A549 (cell line): ENCODE data around the gene CTNS. TPM values are rescaled to one million over a fixed set of nuclear protein-coding genes. Genes with fewer than 3 reads are reported as not detected.

ENCODE experiments used
- ATAC-seq, 2 experiments: fragments of 200-7000 bp in 1 of 2; fragments of >200 bp in 1 of 2; cut with Nextera tagmentation in 1 of 2; cut with Tn5 transposase in 1 of 2; 3 replicates each; pipeline versions ENCODE4 v1.8.0 to v1.9.1; 2018 to 2020; ENCODE audit warnings: mild to moderate bottlenecking in 1 of 2, moderate library complexity in 1 of 2
- CTCF ChIA-PET: fragments of 300-600 bp; sonication (Branson Sonifier 250); formaldehyde crosslinking; extraction: SDS; loops from one replicate; lab custom pipeline; 2021; ENCODE audit warnings: antibody characterized with exemption, inconsistent platforms; lab: Yijun Ruan, JAX
- POLR2A ChIA-PET: fragments of 350-600 bp; formaldehyde crosslinking; extraction: SDS; loops from one replicate; lab custom pipeline; 2021; ENCODE audit warnings: antibody characterized with exemption, inconsistent platforms; lab: Yijun Ruan, JAX
- DNase-seq, 2 experiments: peaks; one replicate each; pipeline versions ENCODE4 v3.0.0 to v3.0.0-alpha.2; 2011 to 2016; ENCODE audit warnings: low read depth in 1 of 2, low spot score in 1 of 2
- FAIRE-seq: peaks from 2 replicates; lab custom pipeline; 2011; peaks lifted over from hg19 to GRCh38; lab: Jason Lieb, UNC
- H3K27ac ChIP-seq, 2 experiments: fragments of >200 bp; sonication (Bioruptor Twin); formaldehyde crosslinking; 3 replicates each; pipeline ENCODE4 v1.5.1; 2016 to 2017
- H3K4me1 ChIP-seq: fragments of >200 bp; sonication (Bioruptor Twin); formaldehyde crosslinking; 3 replicates; pipeline ENCODE4 v1.6.1; 2016
- H3K4me2 ChIP-seq: fragments of >200 bp; sonication (Bioruptor Twin); formaldehyde crosslinking; 3 replicates; pipeline ENCODE4 v1.6.1; 2016
- H3K4me3 ChIP-seq: fragments of >200 bp; sonication (Bioruptor Twin); formaldehyde crosslinking; 3 replicates; pipeline ENCODE4 v1.5.1; 2016
- H3K9me3 ChIP-seq: fragments of >200 bp; sonication (Bioruptor Twin); formaldehyde crosslinking; 3 replicates; pipeline ENCODE4 v1.6.1; 2016
- BHLHE40 ChIP-seq: IDR thresholded peaks from 2 replicates; pipeline ENCODE4 v1.6.1; 2012; ENCODE audit warnings: low read depth, low read length, inconsistent platforms
- CEBPB ChIP-seq, 2 experiments: fragments of >200 bp in 1 of 2; sonication (Bioruptor Twin) in 1 of 2; formaldehyde crosslinking in 1 of 2; IDR thresholded peaks; 2 replicates each; pipeline ENCODE4 v1.6.1; 2012 to 2016
- ELK1 ChIP-seq: fragments of 150-350 bp; IDR thresholded peaks from 2 replicates; pipeline ENCODE4 v1.6.1; 2014; ENCODE audit warnings: low read depth, mild to moderate bottlenecking, low read length
- FOXS1 ChIP-seq: fragments of 250-450 bp; sonication (Bioruptor Pico); IDR thresholded peaks from 2 replicates; pipeline ENCODE4 v1.5.0; 2020; ENCODE audit warnings: mild to moderate bottlenecking, moderate library complexity
- HDAC2 ChIP-seq: fragments of 200-600 bp; sonication (generic); IDR thresholded peaks from 2 replicates; pipeline ENCODE4 v1.6.1; 2016
- HMGXB4 ChIP-seq: fragments of 250-450 bp; sonication (Bioruptor Pico); IDR thresholded peaks from 2 replicates; pipeline ENCODE4 v1.5.0; 2021; ENCODE audit warnings: mild to moderate bottlenecking, moderate library complexity, borderline replicate concordance
- JUN ChIP-seq, 2 experiments: fragments of >200 bp; sonication (Bioruptor Twin); formaldehyde crosslinking; IDR thresholded peaks; 2 replicates in 1 of 2; 3 replicates in 1 of 2; pipeline ENCODE4 v1.6.1; 2016 to 2017
- JUNB ChIP-seq: fragments of >200 bp; sonication (Bioruptor Twin); formaldehyde crosslinking; IDR thresholded peaks from 2 replicates; pipeline ENCODE4 v1.6.1; 2016
- MAX ChIP-seq: IDR thresholded peaks from 2 replicates; pipeline ENCODE4 v1.6.1; 2012
- MAZ ChIP-seq: fragments of 150-350 bp; IDR thresholded peaks from 2 replicates; pipeline ENCODE4 v1.6.1; 2014; ENCODE audit warnings: antibody characterized with exemption, low read depth, low read length, borderline replicate concordance
- MYC ChIP-seq: IDR thresholded peaks from 2 replicates; pipeline ENCODE4 v1.6.1; 2012; ENCODE audit warnings: mild to moderate bottlenecking, inconsistent platforms, low read length, improper control_type of control experiment, borderline replicate concordance
- POLR2A ChIP-seq: IDR thresholded peaks from 2 replicates; pipeline ENCODE4 v1.6.1; 2012; ENCODE audit warnings: mild to moderate bottlenecking, low read length
- REST ChIP-seq: fragments of 200-600 bp; sonication (generic); IDR thresholded peaks from 2 replicates; pipeline ENCODE4 v1.6.1; 2016; ENCODE audit warnings: antibody characterized with exemption, mild to moderate bottlenecking, moderate library complexity
- RFX5 ChIP-seq: fragments of 450-650 bp; IDR thresholded peaks from 2 replicates; pipeline ENCODE4 v1.7.1; 2014; ENCODE audit warnings: antibody characterized with exemption, mild to moderate bottlenecking, moderate library complexity
- TP53 ChIP-seq: fragments of 250-450 bp; sonication (Bioruptor Pico); IDR thresholded peaks from 2 replicates; pipeline ENCODE4 v1.5.0; 2021; ENCODE audit warnings: mild to moderate bottlenecking, moderate library complexity
- USF2 ChIP-seq: fragments of 450-650 bp; IDR thresholded peaks from 2 replicates; pipeline ENCODE4 v1.6.1; 2014; ENCODE audit warnings: antibody characterized with exemption
- ZC3H11A ChIP-seq: fragments of 450-650 bp; IDR thresholded peaks from 2 replicates; pipeline ENCODE4 v1.6.1; 2014; ENCODE audit warnings: antibody characterized with exemption, mild to moderate bottlenecking
- WGBS: methylation state at CpG from one replicate; pipeline ENCODE4 v1.1.6; 2017; ENCODE audit errors: missing lambda C conversion rate; 5-methylcytosine and 5-hydroxymethylcytosine counted together
- polyA plus RNA-seq, 4 experiments: library from polyadenylated mRNA; depleted of rRNA in 3 of 4; stranded (reverse); fragments of >200 nt; fragmentation: RNase III in 1 of 4; extraction: RNeasy Plus Mini Kit Qiagen cat#74134 plus additional on column Dnase treatment in 1 of 4; gene quantifications; 2 replicates in 3 of 4; 3 replicates in 1 of 4; pipeline ENCODE4 v1.2.3, GENCODE V29; 2011 to 2017

Gene CTNS
- polyA plus RNA-seq, 2 of the 4 experiments (the other 2 are of a cell fraction): 6.5 to 20.3 TPM

- TF ChIP-seq JUN (IDR thresholded peaks at IDR 0.05) (peak; percentile 67 to 70; a peak in 4 of 5 replicates), TP53 (CRISPR knock-in tag) (0 out of 2 replicates have a peak, but pooled peaks have one; percentile 43), MAZ (no peak), REST (no peak), USF2 (peak; percentile 99), CEBPB (IDR thresholded peaks at IDR 0.05) (no peak), MAX (peak; percentile 90), BHLHE40 (no peak), HMGXB4 (CRISPR knock-in tag) (no peak), POLR2A (peak; percentile 93)
These were observed at the start of gene CTNS, which contains the start of gene SHPK (continued) for GRCh38 chr17:3636154-3636907.

GRCh38 chr17:3589784-3590183 lies 46.8 kb upstream of the CTNS start:
- DNase-seq (no peak), FAIRE-seq (no peak), ATAC-seq (no peak)
- no peaks in the 10 kb centered on the region for H3K4me1 ChIP-seq
- ChIA-PET CTCF (interaction anchor here (1.3 to 1.7 kb wide), 3 partner anchors 10 to 541 kb away, joined by 3 to 4 read pairs (median 3); partner anchors contain the start of genes CTNS and SHPK), POLR2A (no interaction called here)
- 95% methylated on average over 22 of the region's 22 CpGs for WGBS
- TF ChIP-seq RFX5 (no peak), MYC (no peak), FOXS1 (CRISPR knock-in tag) (no peak), HDAC2 (no peak), JUNB (no peak), POLR2A (no peak), ZC3H11A (no peak), ELK1 (no peak)
- no peak overlapping the region for H3K4me2 ChIP-seq
- H3K4me3 ChIP-seq: no peak overlapping the region
- no peak overlapping the region for H3K27ac ChIP-seq
- no peaks in the 10 kb centered on the region for H3K9me3 ChIP-seq
